Measurements from ENCODE around the gene CHRM5.

The CHRM5 gene

DNA sequence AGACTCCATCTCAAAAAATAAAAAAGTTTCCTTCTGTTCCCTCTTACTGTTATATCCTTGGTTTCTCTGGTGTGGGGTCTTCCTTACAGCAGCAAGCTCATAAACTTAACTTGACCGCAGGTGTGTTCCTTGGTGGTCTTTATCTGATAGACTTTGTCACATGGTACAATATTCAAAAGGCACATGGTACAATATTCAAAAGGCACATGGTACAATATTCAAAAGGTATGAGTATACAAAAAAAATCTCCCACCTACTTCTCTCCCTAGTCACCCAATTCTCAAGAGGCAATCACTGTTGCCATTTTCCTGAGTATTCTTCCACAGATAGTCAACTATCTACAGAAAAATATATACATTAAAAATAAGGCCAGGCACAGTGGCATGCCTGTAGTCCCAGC, 138.1 kb downstream of the CHRM5 start:
- peaks cover 4% of the 10 kb centered on the region; the same call in 1 of the 2 replicates for H3K4me1 ChIP-seq
- in situ Hi-C loops (cut with MboI; ENCODE audit: low sequenced_read_pairs): loop anchor here (10.0 kb wide), 2 partner anchors 118 to 258 kb away; partner anchors contain the start of genes EMC4 and LPCAT4
- no peak overlapping the region for H3K4me3 ChIP-seq
- DNase-seq (ENCODE audit: low spot score in 2 of 2): no peak
- H3K27me3 ChIP-seq (ENCODE audit: low read depth): no peaks in the 10 kb centered on the region
- H3K36me3 ChIP-seq (replicated peaks): no peaks in the 10 kb centered on the region
- peaks cover 2% of the 10 kb centered on the region for H3K9me3 ChIP-seq

DNA sequence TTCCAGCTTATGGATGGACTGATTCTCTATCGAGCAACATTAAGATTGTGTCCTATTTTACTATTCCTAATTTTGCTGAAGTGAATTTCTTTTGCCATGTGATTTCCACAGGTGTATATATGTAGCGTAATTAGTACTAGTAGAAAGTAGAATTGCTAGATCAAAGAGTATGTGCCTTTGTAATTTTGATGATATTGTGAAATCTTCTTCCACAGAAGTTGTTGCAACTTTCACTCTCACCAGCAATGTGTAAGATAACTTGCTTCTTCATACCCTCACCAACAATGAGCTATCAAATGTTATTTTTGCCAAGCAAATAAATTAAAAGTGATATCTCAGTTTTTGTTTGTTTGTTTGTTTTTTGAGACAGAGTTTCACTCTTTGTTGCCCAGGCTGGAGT, 139.0 kb downstream of the CHRM5 start:
- Histone ChIP-seq H3K27me3 (ENCODE audit: low read depth) (no peaks in the 10 kb centered on the region), H3K9me3 (peaks cover 2% of the 10 kb centered on the region), H3K36me3 (replicated peaks) (no peaks in the 10 kb centered on the region), H3K4me1 (peaks cover 1% of the 10 kb centered on the region; the same call in 1 of the 2 replicates), H3K4me3 (no peak overlapping the region)
- in situ Hi-C loops (cut with MboI; ENCODE audit: low sequenced_read_pairs): loop anchor here (10.0 kb wide), 2 partner anchors 117 to 257 kb away; partner anchors contain the start of genes EMC4 and LPCAT4
- no peak for DNase-seq (ENCODE audit: low spot score in 2 of 2)

DNA sequence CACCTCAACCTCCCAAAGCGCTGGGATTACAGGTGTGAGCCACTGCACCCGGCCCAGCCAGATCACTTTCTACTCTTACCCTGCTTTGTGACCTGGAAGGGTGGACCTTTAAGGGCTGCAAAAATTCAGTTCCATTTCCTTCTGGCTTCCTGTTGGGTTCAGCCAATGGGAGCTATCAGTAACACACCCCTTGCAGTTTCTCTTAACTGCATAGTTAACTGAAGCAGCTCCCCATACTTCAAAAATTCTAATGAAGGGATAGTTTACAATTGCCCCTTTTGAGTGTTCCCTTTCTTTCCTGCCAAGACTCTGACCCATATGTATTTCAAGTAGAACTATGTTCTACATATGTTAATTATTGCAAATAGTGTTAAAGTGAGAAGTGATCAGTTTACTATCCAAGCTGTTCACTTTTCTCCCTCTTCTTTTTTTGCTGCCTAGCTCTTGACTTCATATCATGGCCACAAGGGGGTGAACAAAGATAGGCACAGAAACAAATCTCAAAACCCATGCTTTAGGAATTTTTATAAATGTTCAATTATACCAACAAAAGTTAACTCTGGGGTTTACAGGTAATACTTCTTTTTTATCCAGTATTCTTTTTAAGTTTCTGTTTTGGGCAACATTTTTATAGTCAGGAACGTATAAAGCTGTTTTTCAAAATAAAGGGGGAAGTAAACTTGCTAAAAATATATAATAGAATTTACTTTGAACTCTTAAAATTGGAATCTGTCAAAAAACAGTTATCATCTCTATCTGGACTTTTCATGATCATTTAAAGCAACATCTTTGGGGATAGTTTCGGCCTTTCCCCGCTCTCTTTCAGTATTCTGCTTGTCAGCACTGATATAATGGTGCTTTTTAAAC, 141.7 kb downstream of the CHRM5 start:
- peak; percentile 33 to 47 for DNase-seq (ENCODE audit: low spot score in 2 of 2)
- H3K9me3 ChIP-seq: no peaks in the 10 kb centered on the region
- H3K4me1 ChIP-seq: no peaks in the 10 kb centered on the region
- in situ Hi-C loops (cut with MboI; ENCODE audit: low sequenced_read_pairs): loop anchor here (10.0 kb wide), 2 partner anchors 115 to 255 kb away; partner anchors contain the start of genes EMC4 and LPCAT4
- H3K36me3 ChIP-seq (replicated peaks): no peaks in the 10 kb centered on the region
- no peaks in the 10 kb centered on the region for H3K27me3 ChIP-seq (ENCODE audit: low read depth)
- no peak overlapping the region for H3K4me3 ChIP-seq

DNA sequence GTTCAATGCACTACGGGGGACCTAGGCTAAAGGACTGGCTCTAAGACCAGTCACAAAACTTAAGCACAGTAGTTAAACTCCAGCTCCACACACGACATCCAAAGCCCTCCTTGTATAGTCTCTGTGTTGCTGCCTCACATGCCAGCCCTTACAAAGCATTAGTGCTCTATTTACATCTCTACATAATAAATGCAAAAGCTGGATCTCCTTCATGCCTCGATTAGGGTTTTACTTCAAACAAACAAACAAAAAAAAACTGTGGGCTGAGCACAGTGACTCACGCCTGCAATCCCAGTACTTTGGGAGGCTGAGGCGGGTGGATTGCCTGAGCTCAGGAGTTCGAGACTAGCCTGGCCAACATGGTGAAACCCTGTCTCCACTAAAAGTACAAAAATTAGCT, 143.2 kb downstream of the CHRM5 start:
- Histone ChIP-seq H3K9me3 (no peaks in the 10 kb centered on the region), H3K27me3 (ENCODE audit: low read depth) (no peaks in the 10 kb centered on the region), H3K4me1 (no peaks in the 10 kb centered on the region), H3K36me3 (replicated peaks) (no peaks in the 10 kb centered on the region), H3K4me3 (no peak overlapping the region)
- in situ Hi-C loops (cut with MboI; ENCODE audit: low sequenced_read_pairs): no loop called here
- DNase-seq (ENCODE audit: low spot score in 2 of 2): no peak

DNA sequence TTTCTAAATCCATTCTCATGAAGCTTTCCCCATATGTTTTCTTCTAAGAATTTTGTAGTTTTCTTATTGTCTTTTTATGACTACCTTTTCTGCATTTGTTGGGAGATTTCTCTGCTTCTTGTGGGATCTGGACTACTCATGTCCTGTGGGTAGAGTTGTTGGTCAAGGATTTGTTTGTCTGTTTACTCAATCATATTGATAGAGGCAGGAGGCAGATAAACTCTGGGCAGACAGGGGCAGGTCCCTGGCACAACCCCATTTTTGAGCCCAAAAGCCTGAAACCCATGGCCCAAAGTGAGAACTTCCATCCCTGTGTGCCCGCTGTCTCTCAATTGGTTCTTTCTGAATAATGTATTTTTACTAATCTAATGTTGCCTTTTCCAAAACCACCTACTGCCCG, 145.9 kb downstream of the CHRM5 start:
- H3K36me3 ChIP-seq (replicated peaks): no peaks in the 10 kb centered on the region
- in situ Hi-C loops (cut with MboI; ENCODE audit: low sequenced_read_pairs): no loop called here
- DNase-seq (ENCODE audit: low spot score in 2 of 2): no peak
- no peak overlapping the region for H3K4me3 ChIP-seq
- no peaks in the 10 kb centered on the region for H3K4me1 ChIP-seq
- no peaks in the 10 kb centered on the region for H3K9me3 ChIP-seq
- no peaks in the 10 kb centered on the region for H3K27me3 ChIP-seq (ENCODE audit: low read depth)

DNA sequence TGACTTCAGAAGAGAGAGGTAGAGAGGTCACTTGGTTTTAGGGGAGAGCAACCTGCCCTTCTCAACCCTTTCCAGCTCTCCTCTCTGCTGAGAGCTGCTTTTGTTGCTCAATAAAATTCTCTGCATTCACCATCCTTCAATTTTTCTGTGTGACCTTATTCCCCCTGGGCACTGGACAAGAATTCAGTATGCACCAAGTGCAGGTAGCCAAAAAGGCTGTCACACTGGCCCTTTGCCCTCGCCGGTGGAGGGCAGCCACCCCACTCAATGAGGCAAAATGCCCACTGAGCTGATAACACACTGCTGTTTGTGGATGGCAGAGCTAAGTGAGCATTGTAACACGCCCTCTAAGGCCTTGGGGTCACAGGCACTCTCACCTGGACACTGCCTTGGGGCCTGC, 146.4 kb downstream of the CHRM5 start:
- Histone ChIP-seq H3K9me3 (no peaks in the 10 kb centered on the region), H3K4me3 (no peak overlapping the region), H3K27me3 (ENCODE audit: low read depth) (no peaks in the 10 kb centered on the region), H3K4me1 (peaks cover 2% of the 10 kb centered on the region; the same call in 1 of the 2 replicates), H3K36me3 (replicated peaks) (no peaks in the 10 kb centered on the region)
- in situ Hi-C loops (cut with MboI; ENCODE audit: low sequenced_read_pairs): no loop called here
- no peak for DNase-seq (ENCODE audit: low spot score in 2 of 2)

DNA sequence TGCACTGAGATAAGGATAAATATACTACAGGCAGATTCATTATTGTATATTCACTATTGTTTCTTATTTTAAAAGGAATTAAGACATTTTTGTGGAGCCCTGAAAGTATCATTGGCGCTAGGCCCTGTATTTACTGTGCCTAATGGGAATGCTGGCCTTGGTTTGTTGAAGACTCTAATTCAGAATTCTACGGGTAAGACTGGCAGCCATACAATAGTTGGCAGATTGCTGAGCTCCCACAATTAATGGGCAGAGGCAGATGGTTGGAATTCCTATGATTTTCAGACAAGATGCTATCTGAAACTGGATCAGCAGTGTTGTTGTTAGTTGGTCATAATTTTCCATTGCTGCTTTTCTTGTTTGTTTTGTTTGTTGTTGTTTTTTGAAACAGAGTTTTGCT, 148.3 kb downstream of the CHRM5 start:
- no peaks in the 10 kb centered on the region for H3K36me3 ChIP-seq (replicated peaks)
- in situ Hi-C loops (cut with MboI; ENCODE audit: low sequenced_read_pairs): no loop called here
- DNase-seq (ENCODE audit: low spot score in 2 of 2): no peak
- H3K4me3 ChIP-seq: no peak overlapping the region
- peaks cover 2% of the 10 kb centered on the region; the same call in 1 of the 2 replicates for H3K4me1 ChIP-seq
- no peaks in the 10 kb centered on the region for H3K27me3 ChIP-seq (ENCODE audit: low read depth)
- no peaks in the 10 kb centered on the region for H3K9me3 ChIP-seq
